ENCODE data around the gene NECAB2.
A peak's percentile ranks its signal among the peaks of the same experiment; 100 is the strongest.

Gene NECAB2

DNA sequence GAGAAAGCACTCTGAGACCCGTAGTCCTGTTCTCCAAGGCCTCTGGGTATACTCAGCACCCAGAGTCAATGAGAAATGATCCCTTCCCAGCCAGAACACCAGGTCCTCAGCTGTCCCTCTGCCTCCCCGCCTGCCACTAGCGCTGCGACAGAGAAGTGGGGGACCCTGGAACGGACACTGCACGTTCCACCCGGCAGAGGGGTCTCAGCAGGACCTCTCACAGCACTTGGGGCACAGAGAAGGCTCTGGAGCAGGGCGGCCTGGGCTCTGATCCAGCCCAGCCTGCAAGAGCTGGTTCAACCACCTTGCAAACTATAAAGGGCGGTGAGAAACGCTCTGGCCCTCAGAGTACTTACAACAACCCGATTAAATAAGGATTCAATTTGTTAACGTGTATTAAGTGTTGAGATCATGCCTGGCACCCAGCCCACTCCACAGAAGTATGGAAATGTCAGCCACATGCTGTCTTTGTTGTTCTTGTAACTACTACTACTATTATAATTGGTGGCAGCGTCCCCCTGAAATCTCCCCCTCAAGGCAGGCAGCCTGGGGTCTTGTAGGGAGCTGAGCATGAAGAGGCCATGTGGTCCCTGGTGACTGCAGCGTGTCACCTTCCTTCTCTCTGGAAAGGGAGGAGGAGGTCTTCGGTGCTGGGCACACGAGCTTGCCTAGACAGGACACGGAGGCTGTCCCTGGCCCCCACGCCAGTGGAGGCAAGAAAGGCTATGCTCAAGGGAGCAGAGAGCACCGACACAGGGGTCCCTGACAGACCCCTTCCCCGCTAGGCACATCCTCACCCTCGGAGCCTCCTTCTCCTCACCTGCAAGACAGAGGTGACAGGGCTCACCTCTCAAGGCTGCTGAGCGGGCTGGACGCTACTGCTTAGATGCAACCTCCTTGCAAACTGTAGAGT lies 12.6 kb upstream of the NECAB2 start:
- Histone ChIP-seq H3K9ac (ENCODE audit: low read depth, low read length) (no peak overlapping the region), H3K27me3 (ENCODE audit: control insufficient read depth, insufficient read depth, low read length) (no peaks in the 10 kb centered on the region), H3K4me1 (ENCODE audit: control insufficient read depth, insufficient read depth, low read length) (peaks cover 19% of the 10 kb centered on the region), H3K36me3 (ENCODE audit: insufficient read depth, low read length) (peaks cover 25% of the 10 kb centered on the region), H3K4me2 (ENCODE audit: low read length) (peak overlapping the region; percentile 98), H3K4me3 (ENCODE audit: low read length) (no peak overlapping the region), H3K9me3 (replicated peaks; ENCODE audit: low read length) (no peaks in the 10 kb centered on the region)

DNA sequence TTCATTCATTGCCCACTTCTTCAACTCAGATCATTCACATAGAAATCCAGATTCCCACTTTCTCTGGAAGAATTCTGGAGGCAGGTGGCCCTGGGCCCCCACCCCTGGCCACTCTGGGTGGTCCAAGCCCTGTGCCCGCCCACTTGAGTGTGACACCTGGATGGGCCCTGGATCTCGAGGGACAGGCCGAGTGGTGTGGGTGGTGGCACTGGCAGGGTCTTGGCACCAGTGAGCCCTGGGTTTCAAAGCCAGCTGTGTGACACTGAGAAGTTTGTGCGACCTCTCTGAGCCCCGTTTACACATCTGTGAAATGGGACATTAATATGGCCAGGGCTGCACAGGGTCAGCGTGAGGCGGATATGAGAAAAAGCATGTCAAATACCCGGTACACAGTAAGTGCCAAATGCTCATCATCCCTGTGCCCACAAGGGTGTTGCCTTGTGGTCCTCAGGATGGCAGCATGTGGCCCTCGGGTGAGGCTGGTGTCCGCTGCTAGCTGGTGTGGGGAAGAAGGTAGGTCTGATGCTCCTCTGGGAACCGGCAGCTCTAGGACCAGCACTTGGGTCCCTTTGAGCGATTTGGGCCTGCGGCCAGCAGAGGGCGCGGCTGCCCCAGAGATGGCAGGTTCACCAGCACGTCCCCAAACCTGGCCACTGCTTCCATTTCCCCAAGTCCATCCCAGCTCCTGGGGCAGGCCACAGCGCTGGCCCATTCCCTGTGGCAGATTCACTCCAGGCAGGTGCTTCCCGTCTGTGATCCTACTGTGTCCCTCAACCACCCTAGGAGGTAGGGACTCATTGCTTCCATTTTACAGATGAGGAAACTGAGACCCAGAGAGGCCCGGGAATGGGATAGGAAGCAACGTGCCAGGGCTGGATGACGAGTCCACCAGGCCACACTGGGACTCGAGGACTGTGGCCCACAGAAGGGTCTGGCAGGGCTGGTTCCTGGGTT lies 11.4 kb upstream of the NECAB2 start:
- Histone ChIP-seq H3K27me3 (ENCODE audit: control insufficient read depth, insufficient read depth, low read length) (no peaks in the 10 kb centered on the region), H3K9me3 (replicated peaks; ENCODE audit: low read length) (no peaks in the 10 kb centered on the region), H3K4me3 (ENCODE audit: low read length) (no peak overlapping the region), H3K4me1 (ENCODE audit: control insufficient read depth, insufficient read depth, low read length) (peaks cover 19% of the 10 kb centered on the region), H3K9ac (ENCODE audit: low read depth, low read length) (no peak overlapping the region), H3K36me3 (ENCODE audit: insufficient read depth, low read length) (peaks cover 36% of the 10 kb centered on the region), H3K4me2 (ENCODE audit: low read length) (no peak overlapping the region)

DNA sequence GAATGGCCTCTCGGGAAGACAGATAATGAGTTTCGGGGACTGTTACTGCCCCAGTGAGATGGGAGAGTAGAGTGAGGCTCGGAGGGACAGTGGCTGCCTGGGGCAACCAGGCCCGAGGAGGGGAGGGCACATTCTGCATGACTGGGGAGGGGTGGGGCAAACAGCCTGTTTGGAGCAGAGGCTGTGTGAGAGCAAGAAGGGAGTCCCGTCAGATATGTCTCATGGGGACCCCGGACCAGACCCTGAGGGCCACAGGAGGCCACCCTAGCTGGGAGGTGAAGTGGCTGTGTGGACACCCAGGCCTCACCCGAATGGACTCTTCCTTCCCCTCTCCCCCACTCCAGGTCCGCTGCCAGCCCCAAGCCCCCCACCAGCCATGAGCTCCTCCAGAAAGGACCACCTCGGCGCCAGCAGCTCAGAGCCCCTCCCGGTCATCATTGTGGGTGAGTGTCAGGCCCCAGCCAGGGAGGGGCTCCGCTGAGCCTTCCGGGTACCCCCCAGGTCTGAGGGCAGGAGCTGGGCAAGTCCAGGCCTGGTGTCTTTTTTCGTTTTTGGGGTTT lies 10.7 kb upstream of the NECAB2 start:
- no peak overlapping the region for H3K4me3 ChIP-seq (ENCODE audit: low read length)
- peaks cover 19% of the 10 kb centered on the region for H3K4me1 ChIP-seq (ENCODE audit: control insufficient read depth, insufficient read depth, low read length)
- H3K27me3 ChIP-seq (ENCODE audit: control insufficient read depth, insufficient read depth, low read length) = no peaks in the 10 kb centered on the region
- peaks cover 36% of the 10 kb centered on the region for H3K36me3 ChIP-seq (ENCODE audit: insufficient read depth, low read length)
- no peak overlapping the region for H3K9ac ChIP-seq (ENCODE audit: low read depth, low read length)
- no peaks in the 10 kb centered on the region for H3K9me3 ChIP-seq (replicated peaks; ENCODE audit: low read length)
- no peak overlapping the region for H3K4me2 ChIP-seq (ENCODE audit: low read length)

DNA sequence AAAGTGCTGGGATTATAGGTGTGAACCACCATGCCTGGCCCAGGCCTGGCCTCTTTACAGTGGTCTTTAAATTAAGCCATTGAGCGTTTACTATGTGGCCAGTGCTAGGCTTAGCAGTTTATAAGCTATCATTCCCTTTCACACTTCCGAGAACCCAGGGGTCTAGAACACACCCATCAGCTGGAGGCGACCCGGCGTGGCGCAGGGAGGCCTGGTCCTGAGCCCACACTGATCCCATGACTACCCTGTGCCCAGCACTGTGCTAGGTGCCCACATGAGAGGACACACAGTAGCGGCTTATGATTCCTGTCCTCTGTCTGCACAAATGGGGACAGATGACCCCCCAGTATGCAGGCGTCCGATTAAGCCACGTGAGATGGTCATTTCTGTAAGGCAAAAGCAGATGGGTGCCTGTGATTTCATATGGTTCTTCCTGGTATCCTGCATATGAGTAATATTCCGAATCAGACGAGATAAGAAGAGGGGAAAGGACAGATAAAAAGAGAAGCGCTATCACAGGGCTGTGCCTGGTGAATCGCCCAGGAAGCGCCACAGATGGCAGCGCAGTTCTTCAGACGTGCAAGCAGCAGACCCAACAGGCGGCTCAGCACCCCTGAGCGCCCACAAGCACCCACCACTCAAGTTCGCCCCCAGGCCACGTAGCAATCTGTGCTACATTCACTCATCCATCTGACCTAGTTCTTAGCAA lies 9.8 kb upstream of the NECAB2 start:
- H3K27me3 ChIP-seq (ENCODE audit: control insufficient read depth, insufficient read depth, low read length) = no peaks in the 10 kb centered on the region
- H3K36me3 ChIP-seq (ENCODE audit: insufficient read depth, low read length) = peaks cover 44% of the 10 kb centered on the region
- no peaks in the 10 kb centered on the region for H3K9me3 ChIP-seq (replicated peaks; ENCODE audit: low read length)
- H3K4me2 ChIP-seq (ENCODE audit: low read length) = no peak overlapping the region
- peaks cover 14% of the 10 kb centered on the region for H3K4me1 ChIP-seq (ENCODE audit: control insufficient read depth, insufficient read depth, low read length)
- H3K4me3 ChIP-seq (ENCODE audit: low read length) = no peak overlapping the region
- no peak overlapping the region for H3K9ac ChIP-seq (ENCODE audit: low read depth, low read length)

DNA sequence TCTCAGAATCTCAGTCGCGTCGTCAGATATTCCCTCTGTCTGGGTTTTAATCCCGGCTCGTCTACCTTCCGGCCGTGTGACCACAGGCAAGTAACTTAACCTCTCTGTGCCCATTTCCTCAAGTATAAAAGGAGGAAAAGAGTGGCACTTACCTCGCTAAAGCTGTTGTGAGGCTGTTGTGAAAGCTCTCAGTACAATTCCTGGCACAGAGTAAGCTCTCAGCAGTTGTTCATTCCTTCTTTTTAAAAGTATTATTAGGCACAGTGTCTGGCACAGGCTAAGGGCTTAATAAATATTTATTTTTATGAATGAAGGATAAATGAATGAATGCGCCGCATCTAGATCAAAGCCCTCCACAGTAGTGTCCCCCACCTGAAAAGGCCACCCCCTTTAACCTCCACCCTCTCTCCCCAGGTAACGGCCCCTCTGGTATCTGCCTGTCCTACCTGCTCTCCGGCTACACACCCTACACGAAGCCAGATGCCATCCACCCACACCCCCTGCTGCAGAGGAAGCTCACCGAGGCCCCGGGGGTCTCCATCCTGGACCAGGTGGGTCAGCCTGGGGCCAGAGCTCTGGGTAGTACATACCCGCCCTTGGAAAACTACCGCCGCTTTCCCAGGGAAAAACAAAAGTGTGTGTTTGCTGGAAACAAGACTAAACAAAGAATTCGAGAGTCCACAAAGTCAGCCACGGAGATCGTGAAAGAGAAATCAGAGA lies 9.0 kb upstream of the NECAB2 start:
- H3K4me2 ChIP-seq (ENCODE audit: low read length) = no peak overlapping the region
- H3K9me3 ChIP-seq (replicated peaks; ENCODE audit: low read length) = no peaks in the 10 kb centered on the region
- H3K36me3 ChIP-seq (ENCODE audit: insufficient read depth, low read length) = peaks cover 50% of the 10 kb centered on the region
- H3K4me1 ChIP-seq (ENCODE audit: control insufficient read depth, insufficient read depth, low read length) = peaks cover 11% of the 10 kb centered on the region
- H3K9ac ChIP-seq (ENCODE audit: low read depth, low read length) = no peak overlapping the region
- no peaks in the 10 kb centered on the region for H3K27me3 ChIP-seq (ENCODE audit: control insufficient read depth, insufficient read depth, low read length)
- H3K4me3 ChIP-seq (ENCODE audit: low read length) = no peak overlapping the region

DNA sequence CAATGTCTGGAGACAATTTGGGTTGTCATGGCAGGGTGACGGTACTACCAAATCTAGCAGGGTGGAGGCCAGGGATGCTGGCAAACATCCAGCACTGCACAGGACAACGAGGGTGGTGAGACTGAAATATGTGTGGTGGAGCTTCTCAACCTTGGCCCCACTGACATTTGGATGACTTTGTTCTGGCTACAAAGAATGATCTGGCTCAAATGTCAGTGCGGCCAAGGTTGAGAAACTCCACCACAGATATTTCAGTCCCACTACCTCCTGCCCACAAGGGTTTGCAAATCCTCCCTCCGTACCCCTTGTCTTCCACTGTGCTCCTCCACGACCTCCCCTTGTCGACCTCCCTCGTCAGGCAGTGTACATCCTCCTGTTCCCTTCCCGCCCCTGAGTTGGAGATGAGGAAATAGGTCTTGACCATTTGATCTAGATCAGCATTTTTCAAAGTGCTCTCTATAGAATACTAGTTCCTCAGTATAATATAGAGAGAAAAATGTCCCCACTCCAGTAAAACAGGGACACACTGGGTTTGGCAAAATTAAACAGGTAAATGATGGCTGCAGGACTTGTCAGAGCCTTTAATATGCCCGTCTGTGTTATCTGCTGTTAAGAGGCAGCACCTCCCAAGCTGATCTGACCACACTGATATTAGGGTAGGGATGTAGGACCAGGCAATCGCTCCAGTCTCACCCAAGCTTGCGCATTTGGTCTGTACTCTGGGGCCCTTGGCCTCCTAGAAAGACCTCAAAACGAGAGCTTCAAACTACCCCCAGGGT lies 8.2 kb upstream of the NECAB2 start:
- peaks cover 50% of the 10 kb centered on the region for H3K36me3 ChIP-seq (ENCODE audit: insufficient read depth, low read length)

DNA sequence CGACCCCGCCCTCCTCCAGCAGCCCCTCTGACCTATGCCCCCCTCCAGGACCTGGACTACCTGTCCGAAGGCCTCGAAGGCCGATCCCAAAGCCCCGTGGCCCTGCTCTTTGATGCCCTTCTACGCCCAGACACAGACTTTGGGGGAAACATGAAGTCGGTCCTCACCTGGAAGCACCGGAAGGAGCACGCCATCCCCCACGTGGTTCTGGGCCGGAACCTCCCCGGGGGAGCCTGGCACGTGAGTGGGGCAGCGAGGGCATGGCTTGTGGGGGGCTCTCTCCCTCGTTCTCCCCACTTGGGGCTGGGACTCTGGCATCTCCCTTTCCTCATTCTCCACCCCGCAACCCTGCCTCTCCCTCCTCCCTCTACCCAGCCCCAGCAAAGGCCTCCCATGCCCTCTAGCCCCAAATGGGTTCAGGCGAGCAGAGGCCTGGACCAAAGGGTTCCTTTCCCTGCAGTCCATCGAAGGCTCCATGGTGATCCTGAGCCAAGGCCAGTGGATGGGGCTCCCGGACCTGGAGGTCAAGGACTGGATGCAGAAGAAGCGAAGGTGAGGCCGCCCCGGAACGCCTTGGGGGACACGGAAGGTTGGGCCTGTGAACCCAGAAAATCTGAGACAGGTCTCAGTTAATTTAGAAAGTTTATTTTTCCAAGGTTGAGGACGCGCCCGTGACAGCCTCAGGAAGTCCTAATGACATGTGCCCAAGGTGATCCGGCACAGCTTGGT lies 7.4 kb upstream of the NECAB2 start:
- H3K9ac ChIP-seq (ENCODE audit: low read depth, low read length) = no peak overlapping the region
- no peaks in the 10 kb centered on the region for H3K9me3 ChIP-seq (replicated peaks; ENCODE audit: low read length)
- H3K27me3 ChIP-seq (ENCODE audit: control insufficient read depth, insufficient read depth, low read length) = no peaks in the 10 kb centered on the region
- no peak overlapping the region for H3K4me2 ChIP-seq (ENCODE audit: low read length)
- H3K4me3 ChIP-seq (ENCODE audit: low read length) = no peak overlapping the region
- H3K36me3 ChIP-seq (ENCODE audit: insufficient read depth, low read length) = peaks cover 50% of the 10 kb centered on the region
- H3K4me1 ChIP-seq (ENCODE audit: control insufficient read depth, insufficient read depth, low read length) = no peaks in the 10 kb centered on the region

More for the DNA sequence above, 8.2 kb upstream of the NECAB2 start:
- H3K4me1 ChIP-seq (ENCODE audit: control insufficient read depth, insufficient read depth, low read length) = peaks cover 2% of the 10 kb centered on the region
- no peak overlapping the region for H3K9ac ChIP-seq (ENCODE audit: low read depth, low read length)
- no peaks in the 10 kb centered on the region for H3K9me3 ChIP-seq (replicated peaks; ENCODE audit: low read length)
- H3K27me3 ChIP-seq (ENCODE audit: control insufficient read depth, insufficient read depth, low read length) = no peaks in the 10 kb centered on the region
- H3K4me2 ChIP-seq (ENCODE audit: low read length) = no peak overlapping the region
- no peak overlapping the region for H3K4me3 ChIP-seq (ENCODE audit: low read length)

DNA sequence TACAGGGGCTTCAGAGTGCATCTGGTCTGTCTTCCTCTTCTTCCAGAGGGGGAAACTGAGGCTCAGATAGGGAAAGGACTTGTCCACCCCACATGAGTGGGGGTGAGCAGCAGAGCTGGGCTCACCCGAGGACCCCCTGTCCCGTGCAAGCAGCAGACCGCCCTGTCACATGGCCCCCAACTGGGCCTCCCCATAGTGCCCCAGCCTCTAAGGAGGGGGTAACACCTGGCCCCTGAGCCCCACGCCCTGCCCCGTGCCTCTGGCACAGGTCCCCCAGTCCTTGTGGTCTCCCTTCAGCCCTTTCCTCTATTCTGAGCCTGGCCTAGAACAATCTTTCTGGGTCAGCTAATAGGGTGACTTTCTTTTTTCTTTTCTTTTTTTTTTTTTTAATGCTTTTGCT lies 6.5 kb upstream of the NECAB2 start:
- no peaks in the 10 kb centered on the region for H3K27me3 ChIP-seq (ENCODE audit: control insufficient read depth, insufficient read depth, low read length)
- H3K4me2 ChIP-seq (ENCODE audit: low read length) = no peak overlapping the region
- H3K9ac ChIP-seq (ENCODE audit: low read depth, low read length) = no peak overlapping the region
- no peaks in the 10 kb centered on the region for H3K4me1 ChIP-seq (ENCODE audit: control insufficient read depth, insufficient read depth, low read length)
- H3K36me3 ChIP-seq (ENCODE audit: insufficient read depth, low read length) = peaks cover 50% of the 10 kb centered on the region
- H3K4me3 ChIP-seq (ENCODE audit: low read length) = no peak overlapping the region
- H3K9me3 ChIP-seq (replicated peaks; ENCODE audit: low read length) = no peaks in the 10 kb centered on the region

DNA sequence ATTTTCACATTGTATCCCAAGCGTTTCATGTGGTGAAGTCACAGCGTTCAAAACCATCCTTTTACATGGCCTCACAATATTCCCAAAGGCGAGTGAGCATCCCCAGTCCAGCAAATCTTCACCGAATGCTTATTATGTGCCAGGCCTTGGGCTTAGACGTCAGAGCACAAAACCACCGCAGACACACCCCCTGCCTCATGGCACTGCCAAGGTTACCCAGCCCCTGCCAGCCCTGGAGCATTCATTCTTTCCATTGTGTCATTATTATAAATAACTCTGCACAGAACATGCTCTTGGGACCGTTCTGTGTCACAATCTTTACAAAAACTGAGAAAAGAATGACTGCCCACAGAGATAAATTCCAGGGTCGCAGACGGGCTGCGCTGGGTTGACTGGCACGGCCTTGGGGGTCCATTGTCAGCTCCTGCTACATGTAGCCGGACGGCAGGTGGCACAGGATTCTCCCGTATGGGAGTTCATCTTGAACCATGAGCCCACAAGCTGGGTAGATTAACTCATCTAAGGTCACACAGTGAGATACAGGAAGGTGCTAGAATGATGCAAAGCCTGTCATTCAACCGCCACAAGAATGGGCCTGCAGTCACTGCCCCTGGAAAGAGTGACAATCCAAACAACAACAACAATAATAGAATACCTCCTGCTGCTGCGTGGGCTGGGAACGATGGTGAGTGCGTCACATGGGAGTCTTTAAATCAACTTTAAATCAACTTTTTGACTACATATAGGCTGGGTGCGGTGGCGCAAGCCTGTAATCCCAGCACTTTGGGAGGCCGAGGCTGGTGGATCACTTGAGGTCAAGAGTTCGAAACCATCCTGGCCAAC lies 4.5 kb upstream of the NECAB2 start:
- Histone ChIP-seq H3K27me3 (ENCODE audit: control insufficient read depth, insufficient read depth, low read length) (no peaks in the 10 kb centered on the region), H3K4me3 (ENCODE audit: low read length) (no peak overlapping the region), H3K9ac (ENCODE audit: low read depth, low read length) (no peak overlapping the region), H3K4me2 (ENCODE audit: low read length) (no peak overlapping the region), H3K36me3 (ENCODE audit: insufficient read depth, low read length) (peaks cover 45% of the 10 kb centered on the region), H3K9me3 (replicated peaks; ENCODE audit: low read length) (no peaks in the 10 kb centered on the region), H3K4me1 (ENCODE audit: control insufficient read depth, insufficient read depth, low read length) (no peaks in the 10 kb centered on the region)

Measured in skeletal muscle satellite cell (primary cell).